Fibroblast of lung (primary cell): ENCODE results near the gene FSTL4. TPM values are rescaled to one million over a fixed set of nuclear protein-coding genes. Genes with fewer than 3 reads are reported as not detected.

ENCODE experiments used
- DNase-seq, 2 donors: peaks; one replicate each; pipeline versions ENCODE4 v3.0.0 to v3.0.0-alpha.2; 2010; ENCODE audit warnings: low read depth in 2 of 2
- H2AFZ ChIP-seq: 2 replicates; pipeline ENCODE4 v1.5.1; 2012; ENCODE audit warnings: low read length, control low read depth, inconsistent platforms
- H3K27ac ChIP-seq: 2 replicates; pipeline ENCODE4 v1.5.1; 2011; ENCODE audit warnings: low read length, control low read depth; ENCODE audit not compliant: insufficient read depth
- H3K27me3 ChIP-seq: 2 replicates; pipeline ENCODE4 v1.5.1; 2011; ENCODE audit warnings: mild to moderate bottlenecking, low read length; ENCODE audit not compliant: control insufficient read depth, insufficient read depth
- H3K36me3 ChIP-seq: 2 replicates; pipeline ENCODE4 v1.5.1; 2011; ENCODE audit warnings: low read length; ENCODE audit not compliant: control insufficient read depth, insufficient read depth
- H3K4me1 ChIP-seq: 2 replicates; pipeline ENCODE4 v1.5.1; 2011; ENCODE audit warnings: low read length; ENCODE audit not compliant: control insufficient read depth, insufficient read depth; ENCODE audit errors: extremely low read depth
- H3K4me2 ChIP-seq: 2 replicates; pipeline ENCODE4 v1.5.1; 2011; ENCODE audit warnings: low read length, control low read depth; ENCODE audit not compliant: insufficient read depth; ENCODE audit errors: extremely low read depth
- H3K4me3 ChIP-seq, 4 experiments: fragments of 200-600 bp in 1 of 4; sonication (generic) in 1 of 4; replicated peaks in 1 of 4; 2 replicates each; pipeline ENCODE4 v1.5.1; 2011 to 2016; ENCODE audit warnings: low read length in 4 of 4, low read depth in 3 of 4, mild to moderate bottlenecking in 3 of 4, control low read depth in 2 of 4, inconsistent platforms in 1 of 4, mixed read lengths in 1 of 4; ENCODE audit not compliant: insufficient read depth in 1 of 4; ENCODE audit errors: control extremely low read depth in 1 of 4
- H3K79me2 ChIP-seq: 2 replicates; pipeline ENCODE4 v1.5.1; 2012; ENCODE audit warnings: mild to moderate bottlenecking, low read length, inconsistent platforms; ENCODE audit not compliant: control insufficient read depth, insufficient read depth
- H3K9ac ChIP-seq: 2 replicates; pipeline ENCODE4 v1.5.1; 2011; ENCODE audit warnings: mild to moderate bottlenecking, low read length, control low read depth; ENCODE audit not compliant: insufficient read depth
- H3K9me3 ChIP-seq: 2 replicates; pipeline ENCODE4 v1.5.1; 2012; ENCODE audit warnings: low read depth, low read length; ENCODE audit not compliant: control insufficient read depth, insufficient read depth
- H4K20me1 ChIP-seq: 2 replicates; pipeline ENCODE4 v1.5.1; 2011; ENCODE audit warnings: low read length; ENCODE audit not compliant: control insufficient read depth, insufficient read depth; ENCODE audit errors: extremely low read depth
- EZH2 ChIP-seq: IDR thresholded peaks from 2 replicates; pipeline ENCODE4 v1.5.1; 2012; ENCODE audit warnings: low read length, control low read depth, mild to moderate bottlenecking; ENCODE audit errors: missing control alignments
- polyA plus RNA-seq, 2 donors: library from polyadenylated mRNA; depleted of rRNA in 1 of 2; stranded (reverse) in 1 of 2; unstranded in 1 of 2; fragments of >200 nt; gene quantifications; 2 replicates each; pipeline ENCODE4 v1.2.1, GENCODE V29; 2011 to 2012; ENCODE audit warnings: missing spikeins in 1 of 2
- total RNA-seq: library from RNA; depleted of rRNA; stranded (reverse); fragments of >200 nt; gene quantifications from 2 replicates; pipeline ENCODE4 v1.2.1, GENCODE V29; 2014
- TF ChIP-seq, protein P1 (sequence below), 2 donors: IDR thresholded peaks in 1 of 2; conservative IDR thresholded peaks in 1 of 2; 1 replicate in 1 of 2; 2 replicates in 1 of 2; pipeline ENCODE4 v1.5.1; 2011 to 2012; ENCODE audit warnings: low read length in 2 of 2, control low read depth in 1 of 2, inconsistent platforms in 1 of 2, low read depth in 1 of 2, mild to moderate bottlenecking in 1 of 2

Gene FSTL4
- total and polyA plus RNA-seq, 2 donors (not counting 1 experiment from before 2014, with no cell fraction given): 0.17 to 0.33 TPM

DNA sequence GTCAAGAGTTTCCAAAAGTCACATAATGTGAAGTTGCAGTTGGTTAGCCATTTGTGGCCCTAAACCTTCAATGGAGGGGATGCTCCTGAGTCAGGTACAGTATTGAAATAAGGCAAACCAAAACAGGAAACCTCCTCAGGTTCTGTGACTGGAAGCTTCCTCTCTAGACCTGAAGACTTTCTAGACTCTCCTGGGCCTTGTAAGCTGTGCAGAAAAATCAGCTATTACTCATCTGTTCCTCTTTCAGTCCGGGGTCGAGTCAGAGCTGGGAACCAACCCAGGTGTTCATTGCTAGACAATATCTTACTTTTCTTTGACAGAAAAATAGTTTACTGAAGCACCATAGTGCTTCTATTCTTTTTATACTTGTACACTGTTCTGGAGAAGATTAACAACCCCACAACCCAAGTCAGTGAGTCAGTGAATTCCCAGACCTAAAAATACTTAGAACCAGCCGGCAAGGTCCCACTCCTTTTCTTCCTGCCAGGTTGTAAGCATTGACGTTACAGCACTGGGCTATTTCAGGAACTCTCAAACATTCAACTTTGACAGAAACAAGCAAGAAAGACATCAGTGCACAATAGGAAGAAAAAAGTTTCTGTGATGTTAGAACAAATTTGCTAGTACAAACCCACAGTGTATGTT is 47.3 kb downstream of the FSTL4 start:
- no peak for DNase-seq
- TF ChIP-seq, protein P1, sequence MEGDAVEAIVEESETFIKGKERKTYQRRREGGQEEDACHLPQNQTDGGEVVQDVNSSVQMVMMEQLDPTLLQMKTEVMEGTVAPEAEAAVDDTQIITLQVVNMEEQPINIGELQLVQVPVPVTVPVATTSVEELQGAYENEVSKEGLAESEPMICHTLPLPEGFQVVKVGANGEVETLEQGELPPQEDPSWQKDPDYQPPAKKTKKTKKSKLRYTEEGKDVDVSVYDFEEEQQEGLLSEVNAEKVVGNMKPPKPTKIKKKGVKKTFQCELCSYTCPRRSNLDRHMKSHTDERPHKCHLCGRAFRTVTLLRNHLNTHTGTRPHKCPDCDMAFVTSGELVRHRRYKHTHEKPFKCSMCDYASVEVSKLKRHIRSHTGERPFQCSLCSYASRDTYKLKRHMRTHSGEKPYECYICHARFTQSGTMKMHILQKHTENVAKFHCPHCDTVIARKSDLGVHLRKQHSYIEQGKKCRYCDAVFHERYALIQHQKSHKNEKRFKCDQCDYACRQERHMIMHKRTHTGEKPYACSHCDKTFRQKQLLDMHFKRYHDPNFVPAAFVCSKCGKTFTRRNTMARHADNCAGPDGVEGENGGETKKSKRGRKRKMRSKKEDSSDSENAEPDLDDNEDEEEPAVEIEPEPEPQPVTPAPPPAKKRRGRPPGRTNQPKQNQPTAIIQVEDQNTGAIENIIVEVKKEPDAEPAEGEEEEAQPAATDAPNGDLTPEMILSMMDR (conservative IDR thresholded peaks at IDR 0.05 in 1 of 2, IDR thresholded peaks at IDR 0.05 in 1 of 2; ENCODE audit: low read depth in 1 of 2, low read length in 2 of 2): no peak
- no peak for TF ChIP-seq EZH2
- Histone ChIP-seq H3K4me3 (no peak overlapping the region), H4K20me1 (no peaks in the 10 kb centered on the region), H3K27ac (no peak overlapping the region), H3K4me2 (no peak overlapping the region), H3K4me1 (no peaks in the 10 kb centered on the region), H3K9ac (no peak overlapping the region), H3K79me2 (no peaks in the 10 kb centered on the region), H3K9me3 (no peaks in the 10 kb centered on the region), H2AFZ (no peak overlapping the region), H3K36me3 (no peaks in the 10 kb centered on the region), H3K27me3 (no peaks in the 10 kb centered on the region)

GRCh38 chr5:133562554-133562953 is 49.8 kb downstream of the FSTL4 start:
- H2AFZ ChIP-seq: no peak overlapping the region
- no peak for TF ChIP-seq EZH2
- TF ChIP-seq, protein P1 (conservative IDR thresholded peaks at IDR 0.05 in 1 of 2, IDR thresholded peaks at IDR 0.05 in 1 of 2; ENCODE audit: low read depth in 1 of 2, low read length in 2 of 2): no peak

DNA sequence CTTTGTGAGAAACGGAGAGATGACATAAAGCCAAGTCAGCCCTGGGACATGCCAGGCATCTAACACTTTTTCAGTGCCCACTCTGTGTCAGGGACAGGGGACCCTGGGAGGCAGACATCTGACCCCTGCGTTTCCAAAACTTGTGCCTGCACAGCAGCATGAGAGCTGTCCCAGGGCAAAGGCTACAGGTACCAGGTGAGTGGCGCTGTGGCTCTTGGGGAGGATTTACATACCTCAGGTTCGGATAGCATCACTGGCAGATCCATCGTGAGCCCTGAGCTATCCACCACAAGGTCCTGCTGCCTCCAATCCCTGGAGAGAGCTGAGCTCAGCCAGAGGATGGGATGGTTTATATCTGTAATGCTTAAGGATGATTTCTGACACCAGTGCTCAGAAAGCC is 52.4 kb downstream of the FSTL4 start:
- Histone ChIP-seq H3K27me3 (no peaks in the 10 kb centered on the region), H3K79me2 (no peaks in the 10 kb centered on the region), H2AFZ (no peak overlapping the region), H4K20me1 (no peaks in the 10 kb centered on the region), H3K4me1 (no peaks in the 10 kb centered on the region), H3K36me3 (no peaks in the 10 kb centered on the region), H3K9me3 (no peaks in the 10 kb centered on the region), H3K27ac (no peak overlapping the region), H3K9ac (no peak overlapping the region), H3K4me3 (no peak overlapping the region), H3K4me2 (no peak overlapping the region)
- no peak for TF ChIP-seq EZH2
- TF ChIP-seq, protein P1 (conservative IDR thresholded peaks at IDR 0.05 in 1 of 2, IDR thresholded peaks at IDR 0.05 in 1 of 2; ENCODE audit: low read depth in 1 of 2, low read length in 2 of 2): no peak
- no peak for DNase-seq

More at GRCh38 chr5:133562554-133562953, 49.8 kb downstream of the FSTL4 start:
- Histone ChIP-seq H3K9me3 (no peaks in the 10 kb centered on the region), H3K4me3 (no peak overlapping the region), H3K27me3 (no peaks in the 10 kb centered on the region), H3K36me3 (no peaks in the 10 kb centered on the region), H3K79me2 (no peaks in the 10 kb centered on the region), H3K9ac (no peak overlapping the region), H4K20me1 (no peaks in the 10 kb centered on the region), H3K4me2 (no peak overlapping the region), H3K27ac (no peak overlapping the region), H3K4me1 (no peaks in the 10 kb centered on the region)
- DNase-seq: no peak
